Endothelial cell of umbilical vein (primary cell): ENCODE measurements around the gene ZNF618. TPM values are rescaled to one million over a fixed set of nuclear protein-coding genes. Genes with fewer than 3 reads are reported as not detected.

Experiments used
- BruUV-seq: library from RNA; stranded (reverse); fragments of 400-500 nt; replicated peaks from 2 replicates; lab custom pipeline; 2021; lab: Mats Ljungman, UMichigan
- CTCF ChIA-PET: fragments of 300-600, 350-600 bp; sonication (Branson Sonifier 250); formaldehyde crosslinking; loops from one replicate; lab custom pipeline; 2021; ENCODE audit warnings: antibody characterized with exemption, inconsistent platforms; lab: Charles Lee
- POLR2A ChIA-PET: fragments of 300-600, 350-600 bp; sonication (Branson Sonifier 250); formaldehyde crosslinking; loops from one replicate; lab custom pipeline; 2021; ENCODE audit warnings: antibody characterized with exemption, inconsistent platforms; lab: Charles Lee
- DNase-seq: peaks from one replicate; pipeline ENCODE4 v3.0.0-alpha.2; 2011; ENCODE audit warnings: low read depth, low spot score
- FAIRE-seq: peaks from 2 replicates; lab custom pipeline; 2011; peaks lifted over from hg19 to GRCh38; lab: Jason Lieb, UNC
- H2AFZ ChIP-seq: 2 replicates; pipeline ENCODE4 v1.6.0; 2012; ENCODE audit warnings: low read depth, low read length, control low read depth, inconsistent platforms
- H3K27ac ChIP-seq: 2 replicates; pipeline ENCODE4 v1.5.1; 2011; ENCODE audit warnings: low read depth, mild to moderate bottlenecking, control low read depth, low read length, moderate library complexity; ENCODE audit not compliant: insufficient read depth
- H3K27me3 ChIP-seq, 2 experiments: 2 replicates each; pipeline versions ENCODE4 v1.6.0 to v1.6.1; 2011; ENCODE audit warnings: low read length in 2 of 2, mixed read lengths in 1 of 2; ENCODE audit not compliant: control insufficient read depth in 2 of 2, insufficient read depth in 2 of 2
- H3K36me3 ChIP-seq, 2 experiments: 2 replicates in 1 of 2; 3 replicates in 1 of 2; pipeline ENCODE4 v1.5.1; 2011; ENCODE audit warnings: low read length in 2 of 2, mild to moderate bottlenecking in 1 of 2, moderate library complexity in 1 of 2; ENCODE audit not compliant: control insufficient read depth in 2 of 2, insufficient read depth in 2 of 2; ENCODE audit errors: extremely low read depth in 1 of 2
- H3K4me1 ChIP-seq: 3 replicates; pipeline ENCODE4 v1.5.1; 2011; ENCODE audit warnings: mild to moderate bottlenecking, low read length; ENCODE audit not compliant: control insufficient read depth, insufficient read depth; ENCODE audit errors: extremely low read depth
- H3K4me2 ChIP-seq: 2 replicates; pipeline ENCODE4 v1.6.1; 2011; ENCODE audit warnings: low read length, control low read depth, mixed read lengths; ENCODE audit not compliant: insufficient read depth
- H3K4me3 ChIP-seq, 3 experiments: fragments of 200-600 bp in 1 of 3; sonication (generic), shearing (Covaris generic) in 1 of 3; replicated peaks in 1 of 3; 2 replicates each; pipeline ENCODE4 v1.5.1; 2011 to 2016; ENCODE audit warnings: control low read depth in 3 of 3, low read length in 3 of 3, mild to moderate bottlenecking in 2 of 3, inconsistent platforms in 1 of 3, low read depth in 1 of 3, moderate library complexity in 1 of 3; ENCODE audit not compliant: insufficient read depth in 1 of 3
- H3K79me2 ChIP-seq: 2 replicates; pipeline ENCODE4 v1.6.0; 2012; ENCODE audit warnings: low read length, inconsistent platforms; ENCODE audit not compliant: control insufficient read depth, insufficient read depth
- H3K9ac ChIP-seq: replicated peaks from 2 replicates; pipeline ENCODE3; 2011; ENCODE audit warnings: low read length, control low read depth; ENCODE audit not compliant: insufficient read depth; ENCODE audit errors: extremely low read depth
- H3K9me1 ChIP-seq: replicated peaks from 3 replicates; pipeline ENCODE4 v1.6.0; 2011; ENCODE audit warnings: mild to moderate bottlenecking, low read length; ENCODE audit not compliant: control insufficient read depth, insufficient read depth; ENCODE audit errors: extremely low read depth
- H3K9me3 ChIP-seq: replicated peaks from 2 replicates; pipeline ENCODE4 v1.5.1; 2012; ENCODE audit warnings: low read length, inconsistent platforms; ENCODE audit not compliant: control insufficient read depth, insufficient read depth
- H4K20me1 ChIP-seq: replicated peaks from 2 replicates; pipeline ENCODE3; 2011; ENCODE audit warnings: mild to moderate bottlenecking, low read length; ENCODE audit not compliant: control insufficient read depth, insufficient read depth; ENCODE audit errors: extremely low read depth
- EZH2 ChIP-seq: IDR thresholded peaks from 2 replicates; pipeline ENCODE4 v1.6.1; 2012; ENCODE audit warnings: borderline replicate concordance, low read depth, mild to moderate bottlenecking, moderate library complexity, low read length, inconsistent platforms; ENCODE audit not compliant: severe bottlenecking
- FOS ChIP-seq: IDR thresholded peaks from 2 replicates; pipeline ENCODE4 v1.6.1; 2011; ENCODE audit warnings: mild to moderate bottlenecking, low read length, moderate library complexity, borderline replicate concordance; ENCODE audit not compliant: insufficient read depth
- GATA2 ChIP-seq: IDR thresholded peaks from 2 replicates; pipeline ENCODE4 v1.7.0; 2011; ENCODE audit warnings: low read depth, mild to moderate bottlenecking, moderate library complexity, mixed read lengths, low read length; ENCODE audit not compliant: insufficient read length, insufficient read depth
- JUN ChIP-seq: IDR thresholded peaks from 2 replicates; pipeline ENCODE4 v1.6.1; 2011; ENCODE audit warnings: borderline replicate concordance, low read depth; ENCODE audit not compliant: insufficient read length, insufficient read depth
- MYC ChIP-seq: IDR thresholded peaks from one replicate; pipeline ENCODE4 v1.6.1; 2011; ENCODE audit warnings: mild to moderate bottlenecking, low read depth, low read length
- POLR2A ChIP-seq: IDR thresholded peaks from 2 replicates; pipeline ENCODE4 v1.6.1; 2012; ENCODE audit warnings: low read depth, mild to moderate bottlenecking, control low read depth, low read length
- POLR2AphosphoS5 ChIP-seq: IDR thresholded peaks from 2 replicates; pipeline ENCODE4 v1.6.1; 2012; ENCODE audit warnings: low read depth, mild to moderate bottlenecking, control low read depth, low read length, moderate library complexity; ENCODE audit not compliant: insufficient read depth
- dilution Hi-C: fragments of 300-500 bp; cut with MboI; formaldehyde crosslinking; loops from one replicate; pipeline ENCODE4 v1.15.0; 2019; ENCODE audit warnings: low sequenced_read_pairs; ENCODE audit not compliant: extremely low pct_ligation_motif_present
- intact Hi-C: fragments of 100-400 bp; cut with micrococcal nuclease; formaldehyde crosslinking; loops from one replicate; pipeline ENCODE4 v1.10.0; 2022
- polyA plus RNA-seq, 4 experiments: library from polyadenylated mRNA; depleted of rRNA in 3 of 4; stranded (reverse) in 3 of 4; unstranded in 1 of 4; fragments of >200 nt; gene quantifications; 2 replicates each; pipeline versions ENCODE4 v1.2.1 to v1.2.3, GENCODE V29; 2011 to 2012; ENCODE audit warnings: missing spikeins in 1 of 4
- total RNA-seq: library from RNA; stranded (reverse); gene quantifications from 2 replicates; pipeline ENCODE4 v1.2.3, GENCODE V29; 2021
- TF ChIP-seq, protein P1 (sequence below): IDR thresholded peaks from 2 replicates; pipeline ENCODE4 v1.6.1; 2011; ENCODE audit not compliant: insufficient read depth, insufficient read length
- TF ChIP-seq, protein P2 (sequence below), 2 donors: IDR thresholded peaks; 1 replicate in 1 of 2; 2 replicates in 1 of 2; pipeline ENCODE4 v1.5.1; 2011; ENCODE audit warnings: low read length in 2 of 2, mild to moderate bottlenecking in 2 of 2, moderate library complexity in 2 of 2, control low read depth in 1 of 2, inconsistent platforms in 1 of 2, low read depth in 1 of 2; ENCODE audit not compliant: insufficient read depth in 1 of 2; ENCODE audit errors: extremely low read depth in 1 of 2

The ZNF618 gene
- total and polyA plus RNA-seq, 2 donors (not counting 3 experiments of a cell fraction or from before 2014, with no cell fraction given): 22.6 to 80.3 TPM

DNA sequence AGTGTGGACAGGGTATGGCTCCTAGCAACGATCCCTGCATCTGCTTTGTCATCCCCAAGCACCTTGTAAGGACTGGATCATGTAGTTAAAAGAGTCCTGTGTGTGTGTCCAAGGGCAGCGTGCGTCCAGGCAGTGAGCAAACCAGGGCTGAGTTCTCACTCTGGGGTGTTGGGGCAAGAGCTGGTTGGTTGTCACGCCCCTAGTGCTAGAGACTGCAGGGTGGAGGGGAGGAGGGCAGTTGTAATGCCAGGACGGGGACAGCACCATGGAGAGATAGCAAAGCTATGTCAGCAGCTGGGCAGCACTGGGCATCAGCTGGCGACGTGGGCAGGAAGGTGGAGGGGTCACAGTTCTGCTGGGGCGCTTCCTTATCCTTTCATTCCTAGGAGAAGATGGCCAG is 100.8 kb downstream of the ZNF618 start:
- TF ChIP-seq POLR2A (no peak), FOS (no peak), GATA2 (no peak), EZH2 (no peak), POLR2AphosphoS5 (no peak), MYC (no peak), JUN (no peak)
- TF ChIP-seq, protein P1, sequence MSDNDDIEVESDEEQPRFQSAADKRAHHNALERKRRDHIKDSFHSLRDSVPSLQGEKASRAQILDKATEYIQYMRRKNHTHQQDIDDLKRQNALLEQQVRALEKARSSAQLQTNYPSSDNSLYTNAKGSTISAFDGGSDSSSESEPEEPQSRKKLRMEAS: no peak
- TF ChIP-seq, protein P2, sequence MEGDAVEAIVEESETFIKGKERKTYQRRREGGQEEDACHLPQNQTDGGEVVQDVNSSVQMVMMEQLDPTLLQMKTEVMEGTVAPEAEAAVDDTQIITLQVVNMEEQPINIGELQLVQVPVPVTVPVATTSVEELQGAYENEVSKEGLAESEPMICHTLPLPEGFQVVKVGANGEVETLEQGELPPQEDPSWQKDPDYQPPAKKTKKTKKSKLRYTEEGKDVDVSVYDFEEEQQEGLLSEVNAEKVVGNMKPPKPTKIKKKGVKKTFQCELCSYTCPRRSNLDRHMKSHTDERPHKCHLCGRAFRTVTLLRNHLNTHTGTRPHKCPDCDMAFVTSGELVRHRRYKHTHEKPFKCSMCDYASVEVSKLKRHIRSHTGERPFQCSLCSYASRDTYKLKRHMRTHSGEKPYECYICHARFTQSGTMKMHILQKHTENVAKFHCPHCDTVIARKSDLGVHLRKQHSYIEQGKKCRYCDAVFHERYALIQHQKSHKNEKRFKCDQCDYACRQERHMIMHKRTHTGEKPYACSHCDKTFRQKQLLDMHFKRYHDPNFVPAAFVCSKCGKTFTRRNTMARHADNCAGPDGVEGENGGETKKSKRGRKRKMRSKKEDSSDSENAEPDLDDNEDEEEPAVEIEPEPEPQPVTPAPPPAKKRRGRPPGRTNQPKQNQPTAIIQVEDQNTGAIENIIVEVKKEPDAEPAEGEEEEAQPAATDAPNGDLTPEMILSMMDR (IDR thresholded peaks at IDR 0.05; ENCODE audit: extremely low read depth in 1 of 2, insufficient read depth in 1 of 2, low read depth in 1 of 2, low read length in 2 of 2): no peak
- POLR2A ChIA-PET: no interaction called here
- DNase-seq: no peak
- Histone ChIP-seq H3K36me3 (peaks cover 2 to 8% of the 10 kb centered on the region in 2 experiments), H4K20me1 (peaks cover 3% of the 10 kb centered on the region), H3K9ac (no peak overlapping the region), H3K79me2 (peaks cover 73% of the 10 kb centered on the region), H3K27ac (no peak overlapping the region), H3K4me3 (no peak overlapping the region), H2AFZ (no peak overlapping the region), H3K9me3 (no peaks in the 10 kb centered on the region), H3K4me2 (no peak overlapping the region), H3K9me1 (no peaks in the 10 kb centered on the region), H3K27me3 (no peaks in the 10 kb centered on the region), H3K4me1 (peaks cover 6% of the 10 kb centered on the region)
- BruUV-seq: no TSS peak
- intact Hi-C loops (no loop called here), dilution Hi-C loops (no loop called here)
- FAIRE-seq: no peak
- CTCF ChIA-PET: interaction anchor here (1.0 to 1.3 kb wide), 2 partner anchors 11 to 169 kb away, joined by 3 to 4 read pairs; no protein-coding TSS in a partner anchor
